Stimulated activated CD8-positive, alpha-beta memory T cell treated with anti-CD3 and anti-CD28 coated beads, Interleukin-7, amount 100 ng/mL, for 48 hours (primary cell): Measurements from ENCODE around the gene UBR2.
"Not testable (repeated sequence)": the region's sequence is repeated elsewhere in the genome, so short reads cannot be mapped to it uniquely, and the experiment has no call there.

Experiments
- DNase-seq, 2 donors: peaks; one replicate each; pipeline ENCODE4 v3.0.0-alpha.2; 2020; ENCODE audit warnings: low read depth in 1 of 2; ENCODE audit errors: extremely low read depth in 1 of 2

Gene UBR2

GRCh38 chr6:42616716-42617115 is 52.9 kb downstream of the UBR2 start:
- peak in 1 of 2 donors; percentile 22 for DNase-seq

DNA sequence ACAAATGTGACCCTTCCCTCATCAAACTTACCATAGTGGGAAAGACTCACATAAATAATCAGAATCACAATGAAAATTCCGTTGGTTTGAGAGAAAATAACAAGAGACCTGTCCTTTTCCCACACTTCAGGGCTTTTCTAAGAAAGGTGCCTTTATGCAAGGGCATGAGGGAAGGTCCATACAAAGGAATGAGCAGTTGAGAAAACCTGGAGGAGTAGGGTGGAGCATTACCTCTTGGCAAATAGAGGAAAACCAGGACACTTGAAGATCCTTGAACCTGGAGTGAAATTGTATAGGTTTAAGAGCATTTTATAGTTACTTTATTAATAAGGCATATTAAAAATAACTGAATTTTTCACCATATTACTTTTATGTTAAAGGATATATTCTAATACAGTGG is 54.3 kb downstream of the UBR2 start:
- DNase-seq: no peak

DNA sequence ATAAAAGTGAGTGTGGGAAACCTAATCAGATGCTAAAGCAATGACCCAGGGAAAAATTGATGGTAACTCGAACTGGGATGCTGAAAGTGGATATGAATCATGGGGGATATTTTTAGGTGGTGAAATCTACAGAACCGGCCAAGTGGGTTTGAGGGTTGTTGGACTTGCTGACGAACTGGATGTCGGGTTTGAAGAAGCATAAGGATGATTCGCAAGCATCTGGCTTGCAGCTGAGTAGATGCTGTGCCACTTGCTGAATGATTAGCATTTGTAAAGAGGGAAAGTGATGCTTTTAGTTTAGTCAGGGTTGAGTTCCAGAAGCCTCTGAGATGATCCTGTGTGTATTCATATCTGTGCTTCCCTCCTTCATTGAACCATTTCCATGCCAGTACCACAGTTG is 54.9 kb downstream of the UBR2 start:
- DNase-seq: peak in 1 of 2 donors; percentile 11

DNA sequence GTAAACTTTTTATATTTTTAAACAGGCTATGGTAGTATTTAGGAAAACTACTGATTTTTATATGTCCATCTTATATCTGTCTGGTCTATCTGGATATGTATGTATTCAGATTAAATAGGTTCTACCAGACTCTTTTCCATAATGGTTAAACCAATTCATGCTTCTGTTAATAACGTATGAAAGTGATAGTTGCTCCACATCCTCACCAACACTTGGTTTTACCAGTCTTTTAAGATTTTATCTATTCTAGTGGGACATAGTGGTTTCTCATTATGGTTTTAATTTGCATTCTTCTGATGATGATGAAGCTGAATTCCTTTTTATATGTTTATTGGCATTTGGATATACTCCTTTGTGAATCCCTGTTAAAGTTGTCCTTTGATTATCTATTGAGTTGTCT is 56.1 kb downstream of the UBR2 start:
- DNase-seq: no peak

DNA sequence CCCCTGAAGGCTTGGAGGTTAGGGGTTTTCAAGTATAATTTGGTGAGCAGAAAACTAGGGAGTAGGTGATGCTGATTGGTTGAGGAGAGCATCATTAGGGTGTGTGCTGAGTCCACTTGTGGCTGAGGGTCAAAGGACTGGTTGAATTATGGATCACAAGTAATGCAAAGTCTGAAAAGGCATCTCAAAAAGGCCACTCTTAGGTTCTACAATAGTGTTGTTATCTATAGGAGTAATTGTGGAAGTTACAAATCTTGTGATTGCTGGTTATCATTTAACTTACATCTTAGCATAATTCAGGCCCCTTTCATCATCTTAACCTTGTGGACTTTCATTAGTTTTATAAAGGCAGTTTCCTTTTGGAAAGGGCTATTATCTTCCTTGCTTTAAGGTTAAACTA is 60.8 kb downstream of the UBR2 start:
- no peak for DNase-seq

DNA sequence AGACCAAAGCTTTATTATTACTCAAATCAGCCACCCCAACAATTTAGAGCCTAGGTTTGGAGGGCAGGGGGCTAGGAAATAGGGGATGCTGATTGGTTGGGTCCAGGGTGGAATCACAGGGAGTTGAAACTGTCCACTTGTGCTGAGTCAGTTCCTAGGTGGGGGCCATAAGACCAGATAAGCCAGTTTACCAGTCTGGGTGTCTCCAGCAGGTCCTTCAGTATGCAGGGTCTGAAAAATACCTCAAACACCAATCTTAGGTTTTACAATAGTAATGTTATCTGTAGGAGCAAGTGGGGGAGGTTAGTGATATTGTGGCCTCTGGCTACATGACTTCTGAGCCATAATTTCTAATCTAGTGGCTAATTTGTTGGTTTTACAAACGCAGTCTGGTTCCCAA is 63.2 kb downstream of the UBR2 start:
- DNase-seq: no peak

- DNase-seq: no peak
Observed at GRCh38 chr6:42627674-42628073, 63.8 kb downstream of the UBR2 start.

DNA sequence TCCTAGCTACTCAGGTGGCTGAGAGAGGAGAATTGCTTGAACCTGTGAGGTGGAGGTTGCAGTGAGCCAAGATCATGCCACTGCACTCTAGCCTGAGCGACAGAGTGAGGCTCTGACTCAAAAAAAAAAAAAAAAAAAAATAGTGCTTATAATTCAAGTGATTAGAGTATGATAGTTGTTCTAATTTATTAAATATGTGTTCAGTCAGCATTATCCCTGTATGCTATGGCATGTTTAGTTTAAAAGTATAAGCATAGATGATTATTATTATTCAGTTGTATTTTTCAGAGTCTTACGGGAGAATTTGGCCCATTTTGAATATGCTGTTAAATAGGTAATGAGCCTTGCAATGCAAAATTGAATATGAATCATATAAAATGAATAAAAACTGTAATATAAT is 64.8 kb downstream of the UBR2 start:
- DNase-seq: no peak

- DNase-seq: no peak
Observed at GRCh38 chr6:42629845-42630244, 66.0 kb downstream of the UBR2 start.

- DNase-seq: no peak
Observed at GRCh38 chr6:42637681-42638080, 73.9 kb downstream of the UBR2 start.

DNA sequence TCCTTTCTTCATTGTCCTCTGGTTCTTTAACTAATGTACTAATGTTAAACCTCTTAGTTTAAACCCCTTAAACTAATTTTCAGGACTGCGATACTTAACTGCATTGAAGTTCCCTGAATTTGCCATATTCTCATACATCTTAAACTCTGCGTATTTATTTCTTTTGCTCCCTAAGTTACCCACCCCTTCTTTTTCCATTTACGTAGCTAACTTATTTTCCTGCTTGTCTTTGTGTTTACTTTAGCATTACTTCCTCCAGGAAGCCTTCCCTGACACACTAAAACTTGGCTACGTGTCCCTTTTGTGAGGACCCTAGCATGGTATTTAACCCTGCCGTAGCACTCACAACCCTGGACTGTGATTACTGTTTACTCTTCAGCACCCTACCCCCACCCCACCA is 79.0 kb downstream of the UBR2 start:
- DNase-seq: no peak

GRCh38 chr6:42644211-42644610 is 80.4 kb downstream of the UBR2 start:
- DNase-seq: no peak

GRCh38 chr6:42652024-42652746 is 88.4 kb downstream of the UBR2 start:
- no peak for DNase-seq

- no peak for DNase-seq
Observed at GRCh38 chr6:42653851-42654250, 90.0 kb downstream of the UBR2 start.

DNA sequence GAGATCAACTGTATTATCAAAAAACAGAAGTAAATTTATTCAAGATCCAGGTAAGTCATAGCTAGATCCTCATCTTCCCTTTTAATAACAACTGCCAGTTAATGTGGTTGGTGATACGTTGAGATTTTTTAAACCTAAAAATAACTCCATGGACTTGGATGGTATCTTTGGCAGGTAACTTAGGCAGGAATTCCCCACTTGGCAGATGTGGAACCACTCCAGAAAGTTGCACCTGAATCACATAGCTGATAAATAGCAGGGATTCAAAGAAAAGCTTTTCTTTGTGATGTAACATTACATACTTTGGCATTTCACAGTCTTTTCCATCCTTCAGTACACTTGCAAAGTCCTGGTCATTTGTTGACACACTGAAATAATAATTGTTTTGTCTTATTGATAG is 96.0 kb downstream of the UBR2 start:
- DNase-seq: no peak

DNA sequence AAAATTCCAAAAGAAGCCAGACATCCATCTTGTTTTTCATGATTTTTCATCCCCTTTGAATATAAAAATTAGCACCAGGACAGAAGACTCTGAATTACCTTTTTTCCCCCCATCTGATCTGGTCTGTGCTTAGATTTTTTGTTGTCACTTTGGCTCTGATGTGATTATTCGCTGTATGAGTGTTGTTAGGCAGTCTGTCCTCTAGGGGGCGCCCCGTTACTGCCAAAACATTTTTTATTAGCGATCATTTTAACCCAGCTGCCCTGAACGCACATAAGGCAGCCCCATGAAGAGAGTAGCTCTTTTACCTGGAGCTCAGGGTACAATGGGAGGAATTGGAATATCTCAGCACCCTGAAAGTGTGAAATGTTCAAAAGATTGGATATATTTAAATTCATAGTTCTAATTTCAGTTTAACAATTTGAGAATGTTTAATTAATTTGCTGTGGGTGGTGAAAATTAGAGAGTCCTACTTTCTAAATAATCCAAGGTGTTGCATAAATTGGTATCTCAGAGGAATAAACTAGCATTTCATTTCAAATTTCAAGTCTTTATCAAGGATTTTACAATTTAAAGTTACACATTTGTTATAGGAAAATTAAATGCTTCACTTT is 97.8 kb downstream of the UBR2 start:
- peak; percentile 50 to 58 for DNase-seq

DNA sequence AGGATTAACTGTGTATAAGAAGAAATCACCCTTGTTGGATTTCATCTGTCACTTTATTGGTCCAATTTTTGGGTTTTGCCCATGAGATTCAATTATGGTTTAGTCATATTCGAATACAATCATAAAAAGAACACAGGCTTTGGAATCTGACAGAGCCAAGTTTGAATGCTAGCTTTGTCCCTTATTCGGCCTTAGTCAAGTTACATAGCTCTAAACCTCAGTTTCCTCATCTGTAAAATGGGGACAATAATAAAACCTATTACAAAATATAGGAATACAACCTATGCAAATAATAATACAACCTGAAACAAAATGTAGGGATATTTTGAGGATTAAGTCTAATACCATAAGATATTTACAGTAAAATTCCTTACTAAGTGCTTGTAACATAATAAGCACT is 100.9 kb downstream of the UBR2 start:
- DNase-seq: no peak

GRCh38 chr6:42674368-42674767 is 110.5 kb downstream of the UBR2 start:
- DNase-seq: not testable (repeated sequence)

DNA sequence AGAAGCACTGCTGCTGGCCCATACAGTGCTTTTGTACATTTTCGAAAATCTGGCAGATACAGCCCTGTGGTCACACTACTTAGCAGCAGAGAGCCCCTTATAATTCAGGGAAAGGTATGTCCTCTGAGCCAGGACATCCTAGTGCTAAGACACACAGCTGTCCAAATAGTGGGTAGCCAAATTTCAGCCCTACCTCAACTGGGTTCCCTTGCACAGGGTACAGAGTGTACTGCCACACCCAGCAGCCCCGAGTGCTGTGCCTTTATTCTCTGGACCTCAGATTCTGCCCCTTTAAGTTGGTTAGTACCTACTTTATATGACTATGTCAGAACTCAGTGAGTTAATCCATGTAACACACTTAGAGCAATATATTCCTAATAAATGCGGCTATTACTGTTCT is 111.0 kb downstream of the UBR2 start:
- DNase-seq: no peak

GRCh38 chr6:42679358-42679757 is 115.5 kb downstream of the UBR2 start:
- DNase-seq: no peak

- DNase-seq: no peak
Observed at GRCh38 chr6:42688281-42688680, 124.5 kb downstream of the UBR2 start.

DNA sequence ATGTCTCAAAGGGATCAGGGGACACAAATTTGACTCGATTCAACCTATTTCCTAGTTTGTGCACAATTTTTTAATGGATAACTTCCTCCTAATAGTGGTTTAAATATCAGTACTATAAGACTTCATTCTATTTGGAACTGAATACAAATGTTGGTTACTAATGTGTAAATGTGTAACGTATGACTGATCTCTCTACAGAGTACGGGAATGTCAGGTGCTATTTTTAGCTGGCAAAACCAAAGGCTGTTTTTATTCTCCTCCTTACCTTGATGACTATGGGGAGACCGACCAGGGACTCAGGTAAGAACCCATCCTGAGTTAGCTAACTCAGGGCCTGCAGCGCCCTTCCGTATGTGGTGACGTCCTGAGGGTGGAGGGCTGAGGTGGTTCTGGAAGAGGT is 125.5 kb downstream of the UBR2 start:
- DNase-seq: no peak
